ENCODE results near the gene TMEM212. TPM values are rescaled to one million over a fixed set of nuclear protein-coding genes. Genes with fewer than 3 reads are reported as not detected.
A peak's percentile ranks its signal among the peaks of the same experiment; 100 is the strongest.

Gene TMEM212
- total and polyA plus RNA-seq, 2 donors (not counting 3 experiments of a cell fraction or from before 2014, with no cell fraction given), result not detected

GRCh38 chr3:171871392-171872274 is 28.5 kb downstream of the TMEM212 start:
- Histone ChIP-seq H3K4me1 (ENCODE audit: control insufficient read depth, extremely low read depth, insufficient read depth, low read length) (peaks cover 48% of the 10 kb centered on the region), H3K4me3 (replicated peaks in 1 of 3; ENCODE audit: insufficient read depth in 1 of 3, low read depth in 1 of 3, low read length in 3 of 3) (no peak overlapping the region), H3K36me3 (ENCODE audit: control insufficient read depth in 2 of 2, extremely low read depth in 1 of 2, insufficient read depth in 2 of 2, low read length in 2 of 2) (no peaks in the 10 kb centered on the region), H4K20me1 (replicated peaks; ENCODE audit: control insufficient read depth, extremely low read depth, insufficient read depth, low read length) (no peaks in the 10 kb centered on the region), H3K9ac (replicated peaks; ENCODE audit: extremely low read depth, insufficient read depth, low read length) (no peak overlapping the region), H2AFZ (ENCODE audit: low read depth, low read length) (no peak overlapping the region), H3K79me2 (ENCODE audit: control insufficient read depth, insufficient read depth, low read length) (no peaks in the 10 kb centered on the region), H3K4me2 (ENCODE audit: insufficient read depth, low read length) (no peak overlapping the region), H3K9me3 (replicated peaks; ENCODE audit: control insufficient read depth, insufficient read depth, low read length) (no peaks in the 10 kb centered on the region), H3K9me1 (replicated peaks; ENCODE audit: control insufficient read depth, extremely low read depth, insufficient read depth, low read length) (no peaks in the 10 kb centered on the region), H3K27ac (ENCODE audit: insufficient read depth, low read depth, low read length) (no peak overlapping the region), H3K27me3 (ENCODE audit: control insufficient read depth in 2 of 2, insufficient read depth in 2 of 2, low read length in 2 of 2) (no peaks in the 10 kb centered on the region)
- no TSS peak for BruUV-seq (replicated peaks)
- intact Hi-C loops (cut with micrococcal nuclease) (no loop called here), dilution Hi-C loops (cut with MboI; ENCODE audit: extremely low pct_ligation_motif_present, low sequenced_read_pairs) (no loop called here)
- CTCF ChIA-PET, result no interaction called here
- FAIRE-seq, result no peak
- DNase-seq (ENCODE audit: low read depth, low spot score), result peak; percentile 31
- TF ChIP-seq CTCF (IDR thresholded peaks at IDR 0.05; ENCODE audit: extremely low read depth in 1 of 2, insufficient read depth in 1 of 2, low read depth in 1 of 2, low read length in 2 of 2) (no peak), MAX (IDR thresholded peaks at IDR 0.05; ENCODE audit: insufficient read depth, insufficient read length) (no peak), POLR2AphosphoS5 (IDR thresholded peaks at IDR 0.05; ENCODE audit: insufficient read depth, low read depth, low read length) (no peak), FOS (IDR thresholded peaks at IDR 0.05; ENCODE audit: borderline replicate concordance, insufficient read depth, low read length) (peak; percentile 58)
- POLR2A ChIA-PET, result no interaction called here

All from endothelial cell of umbilical vein (primary cell).